Activated CD8-positive, alpha-beta memory T cell treated with anti-CD3 and anti-CD28 coated beads, Interleukin-2, amount 50 U/mL, for 48 hours (primary cell): ENCODE measurements around the gene SMG6.
"Not testable (repeated sequence)": the region's sequence is repeated elsewhere in the genome, so short reads cannot be mapped to it uniquely, and the experiment has no call there.

Source experiments
- DNase-seq: peaks from one replicate; pipeline ENCODE4 v3.0.0-alpha.2; 2020

SMG6 gene

DNA sequence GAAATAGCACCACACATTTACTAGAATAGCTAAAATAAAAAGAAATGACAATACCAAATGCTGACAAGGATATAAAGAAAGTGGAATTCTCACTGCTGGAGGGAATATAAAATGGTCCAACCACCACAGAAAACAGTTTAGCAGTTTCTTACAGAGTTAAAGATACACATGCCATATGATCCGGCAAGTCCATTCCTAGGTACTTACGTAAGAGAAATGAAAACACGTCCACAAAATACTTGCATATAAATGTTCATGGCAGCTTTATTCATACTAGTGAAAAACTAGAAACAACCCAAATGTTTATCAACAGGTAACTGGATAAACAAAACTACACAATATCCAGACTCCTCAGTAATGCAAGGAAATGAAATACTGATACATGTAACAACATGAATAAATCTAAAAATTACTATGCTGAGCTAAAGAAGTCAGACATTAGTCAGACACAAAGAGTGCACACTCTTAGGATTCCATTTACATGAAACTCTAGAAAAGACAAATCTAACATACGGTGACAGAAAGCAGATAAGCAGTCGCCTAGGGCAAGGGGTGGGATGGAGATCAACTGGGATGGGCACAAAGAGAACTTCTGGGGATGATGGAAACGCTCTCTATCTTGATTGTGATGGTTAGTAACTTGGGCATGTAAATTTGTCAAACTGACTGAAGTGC, 76.4 kb downstream of the SMG6 start:
- DNase-seq, result no peak

- DNase-seq, result no peak
These were observed 80.0 kb downstream of the SMG6 start for GRCh38 chr17:2223617-2223927.

- peak; percentile 69 for DNase-seq
These were observed 80.5 kb downstream of the SMG6 start for GRCh38 chr17:2222901-2223616.

DNA sequence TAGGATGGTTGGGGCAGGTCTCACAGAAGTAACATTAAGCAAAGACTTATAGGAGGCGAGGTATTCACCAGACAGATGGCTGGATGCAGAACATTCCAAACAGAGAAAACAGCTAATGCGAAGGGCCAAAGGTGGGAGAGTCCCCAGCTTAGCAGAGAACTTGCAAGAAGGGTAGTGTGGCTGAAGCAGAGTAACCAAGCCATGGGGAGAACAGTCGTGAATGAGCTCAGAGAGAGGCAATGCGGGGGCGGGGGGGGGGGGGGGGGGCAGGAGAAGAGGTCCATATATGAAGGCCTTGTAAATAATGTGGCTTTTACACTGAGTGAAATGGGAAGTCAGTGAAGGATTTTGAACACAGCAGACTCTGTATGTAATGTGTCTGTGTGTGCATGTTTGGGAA, 81.3 kb downstream of the SMG6 start:
- DNase-seq, result no peak

DNA sequence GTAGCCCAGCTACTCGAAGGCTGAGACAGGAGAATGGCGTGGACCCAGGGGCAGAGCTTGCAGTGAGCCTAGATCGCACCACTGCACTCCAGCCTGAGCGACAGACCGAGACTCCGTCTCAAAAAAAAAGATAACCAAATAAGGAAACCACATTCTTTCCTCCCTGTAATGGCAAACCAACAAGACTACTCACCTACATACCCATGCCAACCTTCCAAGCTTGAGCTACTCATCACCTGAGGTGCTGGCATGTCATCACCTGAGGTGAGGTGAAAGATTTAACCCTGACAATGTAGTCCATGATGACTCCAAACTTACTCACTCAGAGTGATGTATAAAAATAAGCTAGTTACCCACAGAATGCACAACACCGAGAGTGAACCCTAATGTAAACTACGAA, 85.2 kb downstream of the SMG6 start:
- peak; percentile 20 for DNase-seq

DNA sequence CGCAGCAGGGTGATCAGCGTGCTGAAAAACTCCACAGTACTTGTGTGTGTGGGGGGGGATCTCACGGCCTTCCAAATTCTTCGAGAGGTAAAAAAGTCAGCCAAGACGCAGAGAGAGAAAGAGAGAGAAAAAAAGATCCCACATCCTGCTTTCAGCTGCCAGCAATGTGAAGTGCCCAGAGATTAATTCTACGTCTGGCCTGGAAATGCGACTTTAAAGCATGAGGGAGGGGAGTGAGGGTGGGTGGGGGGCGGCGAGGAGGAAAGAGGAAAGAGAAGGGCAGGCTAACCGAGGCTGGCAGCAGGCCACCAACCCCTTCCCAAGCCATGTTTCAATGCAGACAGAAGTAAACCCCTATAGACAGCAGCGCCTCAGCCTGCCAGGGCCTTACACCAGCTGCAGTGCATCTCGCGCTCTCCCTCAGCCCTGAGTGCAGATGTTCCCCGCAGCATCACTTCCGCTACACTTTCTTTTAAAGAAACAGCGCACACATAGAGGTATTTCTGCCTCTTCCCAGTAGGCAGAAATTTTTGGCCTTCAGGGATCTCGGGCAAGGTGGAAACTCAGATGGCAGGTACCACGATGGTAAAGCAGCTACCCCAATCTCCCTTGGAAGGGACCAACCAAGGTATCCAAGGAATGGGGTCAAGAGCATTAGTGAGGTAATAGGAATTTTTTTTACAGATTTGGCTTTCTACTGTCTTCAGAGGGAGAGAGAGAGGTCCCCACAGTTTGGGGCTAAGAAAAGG, 87.8 kb downstream of the SMG6 start:
- peak; percentile 76 for DNase-seq

DNA sequence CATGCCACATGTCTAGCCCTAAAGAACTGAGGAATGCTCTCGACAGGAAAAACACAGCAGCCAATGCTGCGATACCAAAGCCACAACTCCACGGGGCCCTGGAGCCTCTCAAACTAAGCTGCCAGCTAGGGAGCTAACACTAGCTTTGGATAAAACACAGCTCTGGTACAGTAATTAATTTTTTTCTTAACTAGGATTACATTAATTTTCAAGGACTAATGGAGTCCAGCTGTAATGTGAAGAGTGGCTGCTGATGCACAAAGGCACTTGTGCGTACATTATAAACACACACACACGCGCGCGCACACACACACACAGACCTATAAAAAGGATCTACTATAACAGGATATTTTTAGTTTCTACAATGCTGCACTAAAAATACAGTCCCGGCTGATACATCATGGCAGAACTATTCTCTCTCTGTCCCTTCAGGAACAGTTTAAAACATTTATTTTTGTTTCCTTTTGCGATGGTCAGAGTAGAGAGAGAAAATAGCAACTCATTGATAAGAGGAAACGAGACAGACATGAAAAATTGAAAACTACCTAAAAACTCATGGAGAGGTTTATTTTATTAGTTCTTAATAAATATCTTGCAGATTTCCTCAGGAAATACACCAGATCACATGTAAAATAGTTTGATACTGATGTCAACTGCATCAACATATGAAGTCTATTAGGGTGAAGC, 88.5 kb downstream of the SMG6 start:
- DNase-seq, result peak; percentile 45

DNA sequence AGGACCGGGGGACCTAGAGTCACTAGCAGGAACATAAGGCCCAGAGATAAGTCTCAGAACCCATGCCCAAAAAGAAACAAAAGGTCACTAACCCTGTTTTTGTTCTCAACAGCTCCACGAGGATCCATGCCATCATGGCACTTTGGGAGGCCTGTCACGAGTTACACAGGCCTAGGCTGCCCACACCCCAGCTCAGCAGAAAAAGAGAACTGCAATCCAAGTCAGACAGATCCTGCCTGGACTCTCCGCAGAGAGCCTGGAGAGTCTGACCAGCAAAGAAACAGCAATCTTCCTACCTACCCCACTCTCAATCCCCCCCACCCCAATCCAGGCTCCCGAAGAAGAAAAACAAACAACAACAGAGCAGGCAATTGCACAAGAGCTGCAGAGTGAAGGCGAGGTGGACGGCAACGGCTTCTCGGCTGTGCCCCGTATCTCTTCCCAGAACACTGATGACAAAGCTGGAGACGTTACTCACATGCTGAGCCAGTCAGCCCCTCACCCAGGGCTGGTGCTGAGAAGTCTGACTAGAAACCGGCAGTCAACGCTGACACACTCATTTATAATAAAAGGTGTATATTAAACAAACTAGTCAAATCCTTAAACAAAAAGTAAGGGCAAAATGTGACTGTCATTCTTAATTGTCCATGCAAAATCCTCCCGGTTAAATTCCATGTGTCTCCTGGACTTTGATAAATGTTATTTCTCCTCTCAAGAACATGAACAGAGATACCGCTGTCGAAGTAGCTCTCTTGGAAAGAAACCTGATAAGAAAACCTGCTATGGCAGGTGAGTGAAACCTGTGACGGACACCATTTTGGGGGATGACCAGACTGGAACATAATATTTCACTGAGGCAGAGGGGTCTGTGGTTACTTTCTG, 89.3 kb downstream of the SMG6 start:
- no peak for DNase-seq

DNA sequence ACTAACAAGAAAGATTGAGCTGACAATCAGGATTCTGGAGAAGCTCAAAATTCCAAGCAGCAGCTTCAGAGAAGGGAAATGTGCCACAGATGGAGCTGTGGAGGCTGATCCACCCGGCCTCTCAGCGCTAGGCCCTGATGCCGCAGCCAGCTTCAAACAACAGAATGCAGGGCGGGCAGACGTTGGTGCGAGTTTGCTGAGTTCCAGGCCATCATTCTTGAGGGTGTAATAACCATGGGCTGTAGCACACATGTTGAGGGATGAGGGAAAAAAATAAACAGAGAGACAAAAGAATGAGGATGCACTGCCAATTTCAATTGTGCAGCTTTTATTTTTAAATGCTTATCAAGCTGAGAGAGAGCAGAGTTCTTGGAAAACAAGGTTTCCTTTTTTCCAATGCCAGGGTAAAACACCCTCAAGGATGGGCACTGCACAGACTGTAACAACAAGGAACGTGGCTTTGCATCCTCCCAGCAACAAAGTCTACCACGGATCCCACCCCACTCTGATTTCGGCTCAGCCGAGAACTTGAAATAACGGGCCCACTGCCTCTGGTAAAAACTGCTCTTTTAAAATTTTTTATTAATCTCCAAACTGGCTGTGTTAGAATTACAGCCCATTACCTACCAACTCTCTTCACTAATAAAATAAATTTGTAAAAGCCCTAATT, 90.2 kb downstream of the SMG6 start:
- no peak for DNase-seq

GRCh38 chr17:2212400-2212981, 91.1 kb downstream of the SMG6 start:
- no peak for DNase-seq

DNA sequence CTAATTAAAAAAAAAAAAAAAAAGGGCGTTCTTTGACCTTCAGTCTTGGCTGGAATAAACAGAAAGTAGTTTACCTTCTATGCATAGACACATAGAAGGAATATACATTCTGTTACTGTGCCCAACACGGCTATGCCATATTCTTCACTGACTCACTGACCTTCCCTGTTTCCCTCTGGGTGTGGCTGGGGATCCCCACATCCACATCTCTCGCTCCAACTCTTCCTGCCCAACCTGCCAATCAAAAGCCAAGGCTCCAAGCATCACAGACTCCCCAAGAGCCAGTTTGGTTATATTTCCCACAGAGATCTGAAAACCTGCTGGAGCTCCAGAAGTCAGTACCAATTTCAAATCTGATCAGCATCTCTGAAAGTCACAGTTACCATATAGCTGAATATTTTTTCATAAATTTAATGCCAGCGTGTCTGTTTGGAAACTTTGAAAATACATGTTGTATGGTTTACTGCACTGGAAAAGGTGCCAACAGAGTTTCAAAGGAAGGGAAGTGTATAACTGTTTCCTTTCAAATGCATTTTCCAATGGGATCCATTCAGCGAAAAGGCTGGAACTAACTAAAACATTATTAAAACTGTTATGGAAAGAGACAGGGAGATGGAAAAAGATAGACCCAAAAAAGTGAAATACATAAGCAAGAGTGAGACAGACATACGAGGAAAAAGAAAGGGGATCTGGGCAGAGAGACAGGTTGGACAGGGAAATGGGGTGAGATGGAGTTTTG, 91.8 kb downstream of the SMG6 start:
- peak; percentile 13 for DNase-seq

DNA sequence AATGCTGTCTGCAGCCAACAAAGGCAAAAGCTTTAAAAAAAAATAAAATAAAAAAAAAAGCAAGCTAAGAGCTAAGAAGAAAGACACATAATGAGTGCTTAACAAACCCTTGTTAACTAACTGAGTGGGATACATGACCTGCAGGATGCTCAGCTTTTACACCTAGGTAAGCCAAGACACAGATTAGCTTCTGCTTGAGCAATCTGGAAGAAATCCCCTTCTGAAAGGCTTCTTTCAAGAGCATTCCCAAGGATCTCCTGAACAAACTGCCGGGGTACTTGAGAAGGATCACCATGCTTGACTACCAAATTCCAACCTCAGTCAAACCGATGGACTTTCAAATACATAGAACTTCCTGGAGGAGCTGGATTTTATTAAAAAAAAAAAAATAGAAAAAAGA, 92.9 kb downstream of the SMG6 start:
- DNase-seq, result no peak

GRCh38 chr17:2207815-2208515, 95.6 kb downstream of the SMG6 start:
- DNase-seq, result no peak

- DNase-seq, result no peak
These were observed 99.2 kb downstream of the SMG6 start for GRCh38 chr17:2204393-2204792.

GRCh38 chr17:2203818-2204217, 99.8 kb downstream of the SMG6 start:
- DNase-seq, result no peak

DNA sequence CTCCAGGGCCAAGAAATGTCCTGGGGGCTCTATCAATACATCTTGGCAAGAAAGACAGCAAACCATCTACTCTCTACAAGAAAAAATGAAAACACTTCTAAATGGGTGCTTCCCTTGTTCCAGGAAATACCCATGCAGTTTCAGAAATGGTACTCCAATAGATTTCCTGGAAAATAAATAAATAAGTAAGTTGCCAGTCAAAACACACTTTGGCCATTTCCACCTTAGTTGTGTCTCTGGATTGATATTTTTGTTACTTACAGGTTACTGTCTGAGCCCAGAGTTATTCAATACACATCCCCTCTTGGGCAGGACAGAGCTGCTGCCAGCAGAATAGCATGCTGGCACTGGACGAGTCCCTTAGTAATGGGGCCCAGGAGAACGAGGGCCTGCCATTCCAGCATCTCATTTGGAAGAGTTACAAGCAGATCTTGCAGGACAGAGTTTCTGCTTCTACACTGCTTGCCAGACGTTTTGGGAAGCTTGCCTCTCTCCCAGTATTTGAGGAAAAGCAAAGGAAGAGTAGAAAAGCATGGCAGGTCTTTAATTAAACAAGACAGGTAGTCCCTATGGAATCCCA, 100.5 kb downstream of the SMG6 start:
- DNase-seq, result no peak

DNA sequence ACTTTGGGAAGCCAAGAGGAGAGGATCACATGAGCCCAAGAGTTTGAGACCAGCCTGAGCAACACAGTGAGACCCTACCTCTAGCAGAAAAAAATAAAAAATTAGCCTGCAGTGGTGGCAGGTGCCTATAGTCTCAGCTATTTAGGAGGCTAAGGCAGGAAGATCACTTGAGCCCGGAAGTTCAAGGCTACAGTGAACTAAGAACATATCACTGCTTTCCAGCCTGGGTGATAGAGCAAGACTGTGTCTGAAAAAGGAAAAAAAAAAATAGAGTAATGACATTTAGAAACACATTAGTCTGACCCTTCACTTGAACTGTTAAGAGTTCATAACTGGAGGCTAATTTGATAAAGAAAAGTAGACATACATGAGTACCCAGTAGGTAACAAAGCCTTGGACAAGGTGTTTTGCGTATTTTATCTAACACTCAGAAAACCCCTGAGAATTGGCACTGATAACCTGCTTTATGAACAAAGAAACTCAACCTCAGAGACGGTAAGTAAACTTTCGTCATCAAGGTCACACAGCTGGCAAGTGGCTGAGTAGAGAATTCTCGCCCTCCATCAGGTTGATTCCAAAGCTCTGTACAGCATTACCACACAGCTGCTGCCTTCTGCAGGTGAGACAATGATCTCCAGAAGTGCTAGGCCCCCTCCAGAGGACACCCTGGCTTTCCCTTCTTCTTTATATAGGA, 101.1 kb downstream of the SMG6 start:
- DNase-seq, result no peak

- DNase-seq, result not testable (repeated sequence)
These were observed 104.2 kb downstream of the SMG6 start for GRCh38 chr17:2199386-2199785.

DNA sequence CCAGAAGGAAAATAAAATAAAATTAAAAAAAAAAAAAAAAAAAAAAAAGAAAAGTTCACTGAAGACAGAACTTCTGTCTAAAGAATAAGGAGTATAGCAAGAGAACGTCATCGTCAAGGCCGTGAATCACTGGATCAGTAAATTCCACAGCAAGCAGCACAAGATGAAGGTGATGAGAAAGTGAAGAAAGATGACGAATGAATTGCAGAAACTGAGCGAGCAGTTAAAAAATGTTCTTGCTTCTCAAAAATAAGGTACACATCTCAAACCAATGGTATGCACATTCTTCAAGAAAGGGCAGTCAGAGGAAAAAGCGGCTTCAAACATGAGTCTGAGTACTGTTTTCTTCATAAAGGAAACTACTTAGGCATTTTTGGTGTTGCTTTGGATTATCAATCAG, 104.7 kb downstream of the SMG6 start:
- no peak for DNase-seq
